ENCODE data around the gene KIRREL3. TPM values are rescaled to one million over a fixed set of nuclear protein-coding genes. Genes with fewer than 3 reads are reported as not detected.

KIRREL3 gene
- total RNA-seq, 1 experiment from 2014 or later, result not detected

- in situ Hi-C loops (cut with HindIII; ENCODE audit: low pct_unique_long_range_greater_than_20kb, low sequenced_read_pairs), result no loop called here
- DNase-seq (ENCODE audit: low read depth, low spot score), result no peak
Observed at GRCh38 chr11:126488591-126489370, 511.8 kb downstream of the KIRREL3 start.

- DNase-seq (ENCODE audit: low read depth, low spot score), result no peak
- in situ Hi-C loops (cut with HindIII; ENCODE audit: low pct_unique_long_range_greater_than_20kb, low sequenced_read_pairs), result no loop called here
Observed at GRCh38 chr11:126487711-126488110, 512.9 kb downstream of the KIRREL3 start.

- DNase-seq (ENCODE audit: low read depth, low spot score), result no peak
- in situ Hi-C loops (cut with HindIII; ENCODE audit: low pct_unique_long_range_greater_than_20kb, low sequenced_read_pairs), result no loop called here
Observed at GRCh38 chr11:126485986-126486635, 514.5 kb downstream of the KIRREL3 start.

DNA sequence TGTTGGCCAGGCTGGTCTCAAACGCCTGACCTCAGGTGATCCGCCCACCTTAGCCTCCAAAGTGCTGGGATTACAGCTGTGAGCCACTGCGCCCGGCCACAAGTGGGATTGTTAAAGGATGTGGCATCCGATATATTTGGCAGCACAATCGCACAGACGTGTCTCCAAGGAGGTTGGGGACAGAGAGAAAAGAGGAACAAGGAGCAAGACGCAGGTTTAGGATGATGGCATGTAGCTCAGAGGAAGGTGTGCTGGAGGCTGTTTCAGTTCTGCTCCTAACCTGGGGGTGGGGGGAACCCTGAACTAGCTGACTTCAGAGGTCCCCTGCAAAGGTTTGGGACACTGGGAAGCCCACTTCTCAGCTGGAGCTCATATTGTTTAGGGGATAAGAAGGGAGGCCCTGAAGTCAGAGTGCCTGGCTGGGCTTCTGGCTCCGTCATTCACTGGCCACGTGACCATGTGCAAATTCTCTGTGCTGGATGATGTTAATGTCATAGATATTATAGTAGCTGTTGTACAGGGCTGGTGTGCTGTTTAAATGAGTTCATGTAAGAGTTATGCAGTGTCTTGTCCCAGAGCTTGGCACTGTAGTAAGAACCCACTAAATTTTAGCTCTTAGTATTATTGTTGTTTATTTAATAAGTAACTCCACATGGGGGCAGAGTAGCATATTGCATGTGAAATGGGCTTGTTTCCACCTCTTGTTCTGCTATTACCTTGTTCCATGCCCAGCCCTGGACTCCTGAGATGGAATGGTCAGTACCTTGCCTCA is 515.4 kb downstream of the KIRREL3 start:
- in situ Hi-C loops (cut with HindIII; ENCODE audit: low pct_unique_long_range_greater_than_20kb, low sequenced_read_pairs), result no loop called here

GRCh38 chr11:126484266-126484665 is 516.3 kb downstream of the KIRREL3 start:
- DNase-seq (ENCODE audit: low read depth, low spot score), result no peak
- in situ Hi-C loops (cut with HindIII; ENCODE audit: low pct_unique_long_range_greater_than_20kb, low sequenced_read_pairs), result no loop called here

More for the DNA sequence above, 515.4 kb downstream of the KIRREL3 start:
- peak; percentile 14 for DNase-seq (ENCODE audit: low read depth, low spot score)

DNA sequence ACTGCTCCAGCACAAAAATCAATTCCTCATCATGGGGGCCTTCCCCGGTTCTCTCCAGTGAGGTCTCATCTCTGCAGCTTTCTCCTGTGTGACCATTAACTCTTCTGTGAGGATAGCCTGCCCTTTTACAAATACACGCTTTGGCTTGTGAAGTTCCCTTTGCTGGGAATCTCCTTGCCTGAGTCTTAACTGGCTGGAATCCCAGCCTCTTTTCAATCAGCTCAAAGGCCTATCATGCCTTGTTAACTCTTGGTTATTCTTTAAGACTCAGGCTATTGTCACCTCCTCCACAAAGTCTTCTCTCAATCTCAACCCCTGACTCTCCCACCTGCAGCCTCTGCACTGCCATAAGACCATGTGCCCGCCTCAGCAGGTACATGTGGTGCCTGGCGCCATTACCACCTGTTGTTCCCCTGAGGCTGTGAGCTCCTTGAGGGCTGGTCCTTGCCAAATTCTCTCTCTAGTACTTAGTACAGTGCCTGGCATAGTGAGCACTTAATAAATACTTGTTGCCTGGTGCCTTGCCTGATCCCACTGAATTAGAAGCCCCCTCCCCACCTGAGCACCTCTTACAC is 516.9 kb downstream of the KIRREL3 start:
- in situ Hi-C loops (cut with HindIII; ENCODE audit: low pct_unique_long_range_greater_than_20kb, low sequenced_read_pairs), result no loop called here

GRCh38 chr11:126482586-126483108 is 517.9 kb downstream of the KIRREL3 start:
- in situ Hi-C loops (cut with HindIII; ENCODE audit: low pct_unique_long_range_greater_than_20kb, low sequenced_read_pairs), result no loop called here

More for the DNA sequence above, 516.9 kb downstream of the KIRREL3 start:
- DNase-seq (ENCODE audit: low read depth, low spot score), result no peak

GRCh38 chr11:126481303-126481680 is 519.3 kb downstream of the KIRREL3 start:
- in situ Hi-C loops (cut with HindIII; ENCODE audit: low pct_unique_long_range_greater_than_20kb, low sequenced_read_pairs), result no loop called here

More at GRCh38 chr11:126482586-126483108, 517.9 kb downstream of the KIRREL3 start:
- DNase-seq (ENCODE audit: low read depth, low spot score), result no peak

GRCh38 chr11:126480410-126481302 is 519.9 kb downstream of the KIRREL3 start:
- DNase-seq (ENCODE audit: low read depth, low spot score), result peak; percentile 82
- in situ Hi-C loops (cut with HindIII; ENCODE audit: low pct_unique_long_range_greater_than_20kb, low sequenced_read_pairs), result no loop called here

More at GRCh38 chr11:126481303-126481680, 519.3 kb downstream of the KIRREL3 start:
- no peak for DNase-seq (ENCODE audit: low read depth, low spot score)

DNA sequence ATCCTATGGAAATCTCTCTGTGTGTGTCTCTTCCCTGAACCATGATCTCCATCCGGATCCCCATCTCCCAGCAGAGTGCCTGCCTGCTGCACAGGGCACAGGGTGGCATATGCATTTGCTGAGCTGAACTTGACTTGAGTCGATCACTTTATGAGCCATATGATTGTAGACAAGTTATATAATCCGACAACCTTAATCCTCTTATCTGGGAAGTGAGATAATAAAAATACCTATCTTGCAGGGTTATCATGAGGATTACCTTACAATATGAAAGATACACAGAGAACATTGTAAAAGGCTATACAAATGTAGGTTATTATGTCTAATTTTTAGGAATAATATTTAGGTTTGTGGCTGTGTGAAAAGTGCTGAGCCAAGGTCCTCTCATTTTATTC is 520.6 kb downstream of the KIRREL3 start:
- in situ Hi-C loops (cut with HindIII; ENCODE audit: low pct_unique_long_range_greater_than_20kb, low sequenced_read_pairs), result no loop called here
- no peak for DNase-seq (ENCODE audit: low read depth, low spot score)

DNA sequence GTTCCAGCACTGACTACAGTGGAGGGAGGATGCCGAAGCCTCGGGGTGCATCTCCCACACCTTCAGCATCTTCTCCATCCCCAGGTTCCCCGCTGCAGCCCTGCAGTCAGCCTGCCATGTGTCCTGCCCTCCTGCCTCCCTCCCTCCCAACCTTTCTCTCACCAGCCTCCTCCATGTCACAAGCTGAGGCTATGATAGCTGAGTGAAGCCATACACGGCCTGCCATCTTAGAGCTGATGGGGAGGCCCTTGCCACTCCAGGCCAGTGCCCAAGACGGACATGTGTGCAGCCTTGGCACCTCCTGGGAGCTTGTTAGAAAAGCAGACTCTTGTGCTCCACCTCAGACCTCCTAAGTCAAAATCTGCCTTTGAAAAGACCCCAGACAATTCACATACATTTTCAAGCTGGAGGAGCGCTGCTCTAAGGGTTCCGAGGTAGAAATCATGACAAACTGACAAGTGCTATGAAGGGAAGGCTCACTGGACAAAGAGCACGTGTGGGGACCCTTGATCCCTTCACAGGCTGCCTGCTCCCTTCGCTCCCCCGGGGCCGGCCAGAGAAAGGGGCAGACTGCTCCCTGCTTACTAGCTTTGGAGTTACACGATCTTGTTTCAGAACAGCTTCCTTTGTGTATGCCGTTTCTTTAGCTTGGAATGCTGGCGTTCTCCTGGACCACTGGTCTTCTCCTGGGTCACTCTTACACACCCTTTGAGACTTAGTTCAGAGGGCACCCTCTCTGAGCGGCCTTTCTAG is 521.2 kb downstream of the KIRREL3 start:
- no peak for DNase-seq (ENCODE audit: low read depth, low spot score)
- in situ Hi-C loops (cut with HindIII; ENCODE audit: low pct_unique_long_range_greater_than_20kb, low sequenced_read_pairs), result no loop called here

DNA sequence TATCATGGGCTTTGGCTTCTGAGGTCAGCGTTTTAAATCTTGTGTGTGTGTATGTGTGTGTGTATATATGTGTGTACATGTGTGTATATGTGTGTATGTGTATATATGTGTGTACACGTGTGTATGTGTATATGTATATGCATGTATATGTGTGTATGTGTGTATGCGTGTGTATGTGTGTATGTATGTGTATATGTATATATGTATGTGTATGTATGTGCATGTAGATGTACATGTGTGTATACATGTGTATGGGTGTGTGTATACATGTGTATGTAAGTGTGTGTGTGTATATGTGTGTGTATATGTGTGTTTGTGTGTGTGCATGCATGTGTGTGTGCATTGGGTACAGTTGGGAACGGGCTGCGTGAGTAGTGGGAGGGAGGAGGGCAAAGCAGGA is 522.1 kb downstream of the KIRREL3 start:
- no peak for DNase-seq (ENCODE audit: low read depth, low spot score)
- in situ Hi-C loops (cut with HindIII; ENCODE audit: low pct_unique_long_range_greater_than_20kb, low sequenced_read_pairs), result no loop called here

DNA sequence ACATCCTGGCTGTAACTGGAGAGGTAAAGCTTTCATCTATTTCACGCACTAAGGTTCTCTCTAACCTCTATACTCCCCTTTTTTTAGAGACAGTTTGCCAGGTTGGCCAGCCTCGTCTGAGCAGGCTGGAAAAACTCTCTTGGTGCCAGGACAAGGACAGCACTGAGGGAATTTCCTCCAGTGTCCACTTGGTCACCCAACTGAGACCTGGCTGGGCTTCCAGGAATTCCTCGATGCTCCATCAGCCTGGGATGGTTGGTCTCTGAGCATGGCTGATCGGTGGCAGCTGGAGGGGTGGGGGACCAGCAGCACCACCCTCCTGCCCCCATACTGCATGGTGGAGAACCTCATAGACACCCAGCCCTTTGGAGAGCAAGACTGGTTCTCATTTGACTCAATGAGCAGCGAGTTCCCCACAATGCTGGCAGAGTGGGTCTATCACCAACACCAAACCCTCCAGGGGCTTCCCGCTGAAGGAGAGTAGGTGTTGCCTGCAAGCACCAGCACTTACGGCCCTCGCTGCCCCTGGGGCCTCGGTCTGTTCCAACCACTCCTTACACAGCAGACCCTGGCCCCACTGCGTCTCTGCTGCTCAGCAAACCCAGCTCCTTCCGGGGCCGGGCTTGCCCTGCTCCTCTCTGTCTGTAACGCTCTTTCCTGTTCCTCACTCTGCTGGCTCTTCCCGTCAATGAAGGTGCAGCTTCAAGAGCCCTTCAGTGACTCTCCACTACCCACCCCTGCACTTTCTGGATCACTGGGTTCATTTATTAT is 522.9 kb downstream of the KIRREL3 start:
- in situ Hi-C loops (cut with HindIII; ENCODE audit: low pct_unique_long_range_greater_than_20kb, low sequenced_read_pairs), result no loop called here

GRCh38 chr11:126476977-126477376 is 523.6 kb downstream of the KIRREL3 start:
- no peak for DNase-seq (ENCODE audit: low read depth, low spot score)
- in situ Hi-C loops (cut with HindIII; ENCODE audit: low pct_unique_long_range_greater_than_20kb, low sequenced_read_pairs), result no loop called here

More for the DNA sequence above, 522.9 kb downstream of the KIRREL3 start:
- DNase-seq (ENCODE audit: low read depth, low spot score), result no peak

DNA sequence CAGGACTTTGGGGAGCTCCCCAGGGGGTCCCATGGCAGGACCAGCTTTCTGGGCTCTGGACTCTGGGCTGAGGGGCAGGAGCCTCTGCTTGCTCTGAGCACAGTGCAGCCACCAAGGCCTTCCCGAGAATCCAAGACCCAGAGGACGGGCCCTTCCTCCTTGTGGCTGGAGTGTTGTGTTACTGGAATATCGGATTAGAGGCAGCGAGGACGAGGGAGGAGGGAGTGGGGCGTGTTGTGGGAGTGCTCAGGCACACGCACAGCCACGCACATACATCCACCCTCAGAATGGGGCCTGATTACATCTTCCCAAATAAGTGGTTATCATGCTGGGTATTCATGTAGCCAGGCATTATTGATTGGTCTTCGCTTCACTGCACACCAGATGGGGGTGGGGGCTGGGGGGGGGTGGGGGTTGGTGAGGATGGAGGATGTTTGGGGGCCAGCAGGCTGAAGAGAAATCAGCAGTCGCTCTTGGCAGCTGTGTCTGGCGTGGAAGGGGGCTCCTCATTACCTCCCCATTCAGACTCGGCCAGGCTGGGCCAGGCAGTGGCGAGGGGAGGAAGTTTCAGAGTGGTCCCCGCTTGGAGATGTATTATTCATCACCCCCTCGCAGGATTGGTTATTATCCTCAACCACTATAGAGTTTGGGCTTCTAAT is 524.2 kb downstream of the KIRREL3 start:
- no peak for DNase-seq (ENCODE audit: low read depth, low spot score)
- in situ Hi-C loops (cut with HindIII; ENCODE audit: low pct_unique_long_range_greater_than_20kb, low sequenced_read_pairs), result no loop called here
